K562 (cell line): ENCODE data around the gene TMF1.

Source experiments
- BHLHE40 ChIP-seq: IDR thresholded peaks from 2 replicates; pipeline ENCODE4 v1.6.1; 2011; ENCODE audit warnings: low read length, improper control_type of control experiment
- CEBPB ChIP-seq: fragments of 450-650 bp; IDR thresholded peaks from 2 replicates; pipeline ENCODE4 v1.6.1; 2016; ENCODE audit warnings: missing genetic modification characterization, missing compliant biosample characterization
- EGR1 ChIP-seq: fragments of 450-650 bp; conservative IDR thresholded peaks from 2 replicates; pipeline ENCODE4 v1.6.1; 2017; ENCODE audit warnings: mild to moderate bottlenecking
- ESRRA ChIP-seq: fragments of 450-650 bp; IDR thresholded peaks from 2 replicates; pipeline ENCODE4 v1.6.1; 2014; ENCODE audit warnings: low read depth, mild to moderate bottlenecking, moderate library complexity, borderline replicate concordance
- FOXA3 ChIP-seq, 2 experiments: fragments of 450-650 bp in 1 of 2; sonication (generic) in 1 of 2; formaldehyde crosslinking; IDR thresholded peaks in 1 of 2; conservative IDR thresholded peaks in 1 of 2; 2 replicates each; pipeline versions ENCODE4 v1.4.0 to v1.8.0; 2020 to 2022; ENCODE audit warnings: mild to moderate bottlenecking in 2 of 2, missing genetic modification reagents in 1 of 2
- FOXK1 ChIP-seq: sonication (generic); formaldehyde crosslinking; IDR thresholded peaks from 2 replicates; pipeline ENCODE4 v1.8.0; 2022; ENCODE audit warnings: missing genetic modification reagents, mild to moderate bottlenecking, borderline replicate concordance
- HOXB6 ChIP-seq: fragments of 250-450 bp; sonication (Bioruptor Pico); IDR thresholded peaks from 2 replicates; pipeline ENCODE4 v1.5.1; 2022; ENCODE audit warnings: mild to moderate bottlenecking, borderline replicate concordance
- RNF2 ChIP-seq: sonication (generic); IDR thresholded peaks from 2 replicates; pipeline ENCODE4 v1.6.1; 2016
- SRF ChIP-seq, 2 experiments: fragments of 250-450, 450-650 bp in 1 of 2; sonication (Bioruptor Pico) in 1 of 2; sonication (generic) in 1 of 2; formaldehyde crosslinking; IDR thresholded peaks; 2 replicates each; pipeline versions ENCODE4 v1.5.0 to v1.5.1; 2020 to 2022; ENCODE audit warnings: mild to moderate bottlenecking in 1 of 2, missing genetic modification reagents in 1 of 2
- TCF7L2 ChIP-seq: fragments of 150-350 bp; IDR thresholded peaks from 2 replicates; pipeline ENCODE4 v1.6.1; 2016; ENCODE audit warnings: low read depth, mild to moderate bottlenecking, low read length, moderate library complexity
- TF ChIP-seq, protein P1 (sequence below): fragments of 250-450 bp; sonication (Bioruptor Pico); IDR thresholded peaks from 2 replicates; pipeline ENCODE4 v1.5.0; 2022; ENCODE audit warnings: mild to moderate bottlenecking
- TF ChIP-seq, protein P2 (sequence below): sonication (generic); formaldehyde crosslinking; IDR thresholded peaks from 2 replicates; pipeline ENCODE4 v1.8.1; 2022; ENCODE audit warnings: missing genetic modification reagents
- TF ChIP-seq, protein P3 (sequence below): fragments of 250-450 bp; sonication (Bioruptor Pico); IDR thresholded peaks from 2 replicates; pipeline ENCODE4 v1.8.0; 2022; ENCODE audit warnings: inconsistent platforms, mild to moderate bottlenecking, moderate library complexity, borderline replicate concordance
- TF ChIP-seq, protein P4 (sequence below): sonication (generic); formaldehyde crosslinking; IDR thresholded peaks from 2 replicates; pipeline ENCODE4 v1.8.0; 2023; ENCODE audit warnings: mild to moderate bottlenecking, missing genetic modification reagents

DNA sequence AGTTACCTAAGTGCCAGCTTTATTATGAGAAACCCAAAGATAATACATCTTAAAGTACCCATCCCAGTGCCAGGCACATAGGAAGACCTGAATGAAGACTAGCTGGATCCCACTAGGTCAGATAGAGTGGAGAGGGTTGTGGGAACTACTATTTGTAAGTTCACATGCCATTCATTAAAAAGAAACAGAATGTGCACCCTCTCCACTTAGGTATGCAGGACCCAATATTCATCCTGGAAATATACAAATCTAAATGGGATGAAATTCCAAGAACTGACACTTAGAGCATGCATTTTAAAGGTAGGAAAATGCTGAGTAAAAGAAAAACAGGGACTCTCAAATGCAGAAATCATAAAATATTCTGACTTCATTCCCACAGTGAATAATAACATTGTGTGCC, 53.0 kb downstream of the TMF1 start:
- TF ChIP-seq BHLHE40 (no peak), SRF (CRISPR knock-in tag; IDR thresholded peaks at IDR 0.05) (no peak), CEBPB (no peak), TCF7L2 (no peak), HOXB6 (CRISPR knock-in tag) (no peak), FOXK1 (CRISPR knock-in tag) (no peak), ESRRA (no peak), RNF2 (no peak), FOXA3 (CRISPR knock-in tag; conservative IDR thresholded peaks at IDR 0.05 in 1 of 2, IDR thresholded peaks at IDR 0.05 in 1 of 2) (no peak), EGR1 (no peak)
- TF ChIP-seq, protein P1, sequence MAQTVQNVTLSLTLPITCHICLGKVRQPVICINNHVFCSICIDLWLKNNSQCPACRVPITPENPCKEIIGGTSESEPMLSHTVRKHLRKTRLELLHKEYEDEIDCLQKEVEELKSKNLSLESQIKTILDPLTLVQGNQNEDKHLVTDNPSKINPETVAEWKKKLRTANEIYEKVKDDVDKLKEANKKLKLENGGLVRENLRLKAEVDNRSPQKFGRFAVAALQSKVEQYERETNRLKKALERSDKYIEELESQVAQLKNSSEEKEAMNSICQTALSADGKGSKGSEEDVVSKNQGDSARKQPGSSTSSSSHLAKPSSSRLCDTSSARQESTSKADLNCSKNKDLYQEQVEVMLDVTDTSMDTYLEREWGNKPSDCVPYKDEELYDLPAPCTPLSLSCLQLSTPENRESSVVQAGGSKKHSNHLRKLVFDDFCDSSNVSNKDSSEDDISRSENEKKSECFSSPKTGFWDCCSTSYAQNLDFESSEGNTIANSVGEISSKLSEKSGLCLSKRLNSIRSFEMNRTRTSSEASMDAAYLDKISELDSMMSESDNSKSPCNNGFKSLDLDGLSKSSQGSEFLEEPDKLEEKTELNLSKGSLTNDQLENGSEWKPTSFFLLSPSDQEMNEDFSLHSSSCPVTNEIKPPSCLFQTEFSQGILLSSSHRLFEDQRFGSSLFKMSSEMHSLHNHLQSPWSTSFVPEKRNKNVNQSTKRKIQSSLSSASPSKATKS = no peak
- TF ChIP-seq, protein P2, sequence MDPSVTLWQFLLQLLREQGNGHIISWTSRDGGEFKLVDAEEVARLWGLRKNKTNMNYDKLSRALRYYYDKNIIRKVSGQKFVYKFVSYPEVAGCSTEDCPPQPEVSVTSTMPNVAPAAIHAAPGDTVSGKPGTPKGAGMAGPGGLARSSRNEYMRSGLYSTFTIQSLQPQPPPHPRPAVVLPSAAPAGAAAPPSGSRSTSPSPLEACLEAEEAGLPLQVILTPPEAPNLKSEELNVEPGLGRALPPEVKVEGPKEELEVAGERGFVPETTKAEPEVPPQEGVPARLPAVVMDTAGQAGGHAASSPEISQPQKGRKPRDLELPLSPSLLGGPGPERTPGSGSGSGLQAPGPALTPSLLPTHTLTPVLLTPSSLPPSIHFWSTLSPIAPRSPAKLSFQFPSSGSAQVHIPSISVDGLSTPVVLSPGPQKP = no peak
- TF ChIP-seq, protein P3, sequence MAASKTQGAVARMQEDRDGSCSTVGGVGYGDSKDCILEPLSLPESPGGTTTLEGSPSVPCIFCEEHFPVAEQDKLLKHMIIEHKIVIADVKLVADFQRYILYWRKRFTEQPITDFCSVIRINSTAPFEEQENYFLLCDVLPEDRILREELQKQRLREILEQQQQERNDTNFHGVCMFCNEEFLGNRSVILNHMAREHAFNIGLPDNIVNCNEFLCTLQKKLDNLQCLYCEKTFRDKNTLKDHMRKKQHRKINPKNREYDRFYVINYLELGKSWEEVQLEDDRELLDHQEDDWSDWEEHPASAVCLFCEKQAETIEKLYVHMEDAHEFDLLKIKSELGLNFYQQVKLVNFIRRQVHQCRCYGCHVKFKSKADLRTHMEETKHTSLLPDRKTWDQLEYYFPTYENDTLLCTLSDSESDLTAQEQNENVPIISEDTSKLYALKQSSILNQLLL (CRISPR knock-in tag) = no peak
- TF ChIP-seq, protein P4, sequence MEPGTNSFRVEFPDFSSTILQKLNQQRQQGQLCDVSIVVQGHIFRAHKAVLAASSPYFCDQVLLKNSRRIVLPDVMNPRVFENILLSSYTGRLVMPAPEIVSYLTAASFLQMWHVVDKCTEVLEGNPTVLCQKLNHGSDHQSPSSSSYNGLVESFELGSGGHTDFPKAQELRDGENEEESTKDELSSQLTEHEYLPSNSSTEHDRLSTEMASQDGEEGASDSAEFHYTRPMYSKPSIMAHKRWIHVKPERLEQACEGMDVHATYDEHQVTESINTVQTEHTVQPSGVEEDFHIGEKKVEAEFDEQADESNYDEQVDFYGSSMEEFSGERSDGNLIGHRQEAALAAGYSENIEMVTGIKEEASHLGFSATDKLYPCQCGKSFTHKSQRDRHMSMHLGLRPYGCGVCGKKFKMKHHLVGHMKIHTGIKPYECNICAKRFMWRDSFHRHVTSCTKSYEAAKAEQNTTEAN = no peak
